ENCODE measurements around the gene FPR3.
"Not testable (repeated sequence)": the region's sequence is repeated elsewhere in the genome, so short reads cannot be mapped to it uniquely, and the experiment has no call there.

The FPR3 gene

GRCh38 chr19:51784109-51784785 is 10.7 kb upstream of the FPR3 start:
- no peak for DNase-seq (ENCODE audit: low spot score)

GRCh38 chr19:51784922-51785690 is 9.9 kb upstream of the FPR3 start:
- peak; percentile 18 for DNase-seq (ENCODE audit: low spot score)

GRCh38 chr19:51786646-51787494 is 8.1 kb upstream of the FPR3 start:
- DNase-seq (ENCODE audit: low spot score) = no peak

DNA sequence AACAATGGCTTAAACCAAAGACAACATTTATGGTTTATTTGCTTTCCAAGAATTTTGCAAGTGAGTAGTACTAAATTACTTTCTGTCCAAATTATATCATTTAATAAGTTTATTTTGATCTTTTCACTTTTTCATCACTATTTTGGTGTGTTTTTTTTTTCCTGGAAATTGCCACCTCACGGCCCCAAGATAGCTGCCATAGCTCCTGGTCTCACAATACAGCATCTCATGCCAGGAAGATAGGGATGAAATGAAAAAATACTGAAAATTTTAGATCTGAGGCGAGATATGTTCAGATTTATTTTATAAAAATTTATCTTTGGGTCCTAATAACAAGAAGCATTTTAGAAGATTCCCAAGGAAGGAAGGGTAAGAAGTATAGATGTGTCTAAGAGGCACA is 6.9 kb upstream of the FPR3 start:
- DNase-seq (ENCODE audit: low spot score) = no peak

- DNase-seq (ENCODE audit: low spot score) = no peak
These were observed 5.7 kb upstream of the FPR3 start for GRCh38 chr19:51789061-51789795.

DNA sequence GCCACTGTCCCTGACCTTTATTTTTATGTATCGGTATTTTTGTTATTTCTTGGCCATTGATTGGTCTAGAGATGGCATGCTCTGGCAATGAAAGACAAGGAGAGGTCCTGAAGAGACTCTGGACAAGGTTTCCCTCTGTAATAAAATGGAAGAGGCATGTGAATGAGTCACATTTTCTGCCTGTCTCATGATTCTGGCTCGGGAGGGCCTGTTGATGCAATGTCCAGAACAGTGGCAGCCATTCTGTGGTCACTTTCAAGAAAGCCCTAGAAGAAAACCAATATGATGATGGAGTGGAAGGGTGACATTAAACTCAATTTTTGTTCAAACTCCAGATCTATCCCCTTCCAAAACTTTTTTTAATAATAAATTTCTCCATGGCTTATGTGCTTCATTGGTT is 2.0 kb upstream of the FPR3 start:
- DNase-seq (ENCODE audit: low spot score) = no peak

DNA sequence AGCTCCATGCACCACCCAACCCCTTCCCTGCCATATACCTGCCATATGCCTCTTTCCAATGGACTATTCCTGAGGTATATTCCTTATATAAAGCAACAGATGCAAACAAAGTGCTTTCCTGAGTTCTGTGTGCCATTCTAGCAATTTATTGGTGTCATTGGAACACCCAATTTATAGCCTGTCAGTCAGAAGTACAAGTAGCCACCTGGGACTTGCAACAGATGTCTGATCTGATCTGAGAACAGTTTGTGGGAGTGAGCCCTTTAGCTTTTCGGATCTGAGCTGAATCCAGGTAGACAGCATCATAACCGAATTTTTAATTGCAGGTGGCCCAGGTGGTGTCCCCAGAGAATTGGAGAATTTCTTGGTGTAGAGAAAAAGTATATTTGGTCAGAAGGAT is 963 bp upstream of the FPR3 start:
- no peak for DNase-seq (ENCODE audit: low spot score)

- DNase-seq (ENCODE audit: low spot score) = no peak
These were observed 1.3 kb downstream of the FPR3 start for GRCh38 chr19:51796195-51796679.

DNA sequence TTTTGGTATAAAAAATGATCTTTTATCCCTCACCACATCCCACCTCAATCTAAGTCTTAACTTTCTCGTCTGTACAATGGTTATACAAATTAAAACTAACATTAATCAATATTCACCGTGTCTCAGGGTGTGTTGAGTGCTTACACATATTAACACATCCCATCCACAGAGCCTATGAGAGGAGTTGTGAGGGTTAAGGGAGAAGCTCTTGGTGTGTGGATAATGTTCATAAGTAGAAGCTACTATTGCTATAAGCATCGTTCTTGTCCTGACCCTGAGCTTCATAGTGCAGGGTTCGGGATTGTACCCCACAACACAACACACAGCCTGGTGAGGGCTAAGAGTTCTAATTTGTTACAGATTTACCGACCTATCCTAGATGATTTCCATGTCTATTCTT is 2.5 kb downstream of the FPR3 start:
- DNase-seq (ENCODE audit: low spot score) = no peak

DNA sequence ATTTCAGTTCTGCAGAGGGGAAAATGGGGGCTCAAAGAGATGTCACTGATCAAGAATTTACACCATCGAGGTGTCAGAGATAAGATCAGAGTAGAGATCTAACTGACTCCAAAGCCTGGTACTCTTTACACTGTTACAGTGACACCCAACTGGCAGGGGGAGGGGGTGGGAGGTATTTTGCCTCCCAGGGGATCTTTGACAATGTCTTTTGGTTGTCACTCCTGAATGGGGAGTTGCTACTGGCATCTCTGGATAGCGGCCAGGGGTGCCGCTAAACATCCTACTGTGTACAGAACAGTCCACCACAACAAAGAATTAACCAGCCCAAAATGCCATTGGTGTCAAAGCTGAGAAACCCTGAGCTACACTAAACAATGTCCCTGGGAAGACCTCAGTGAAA is 3.1 kb downstream of the FPR3 start:
- DNase-seq (ENCODE audit: low spot score) = no peak

- DNase-seq (ENCODE audit: low spot score) = no peak
These were observed 4.2 kb downstream of the FPR3 start for GRCh38 chr19:51799034-51799773.

- DNase-seq (ENCODE audit: low spot score) = no peak
These were observed 5.0 kb downstream of the FPR3 start for GRCh38 chr19:51799774-51800472.

DNA sequence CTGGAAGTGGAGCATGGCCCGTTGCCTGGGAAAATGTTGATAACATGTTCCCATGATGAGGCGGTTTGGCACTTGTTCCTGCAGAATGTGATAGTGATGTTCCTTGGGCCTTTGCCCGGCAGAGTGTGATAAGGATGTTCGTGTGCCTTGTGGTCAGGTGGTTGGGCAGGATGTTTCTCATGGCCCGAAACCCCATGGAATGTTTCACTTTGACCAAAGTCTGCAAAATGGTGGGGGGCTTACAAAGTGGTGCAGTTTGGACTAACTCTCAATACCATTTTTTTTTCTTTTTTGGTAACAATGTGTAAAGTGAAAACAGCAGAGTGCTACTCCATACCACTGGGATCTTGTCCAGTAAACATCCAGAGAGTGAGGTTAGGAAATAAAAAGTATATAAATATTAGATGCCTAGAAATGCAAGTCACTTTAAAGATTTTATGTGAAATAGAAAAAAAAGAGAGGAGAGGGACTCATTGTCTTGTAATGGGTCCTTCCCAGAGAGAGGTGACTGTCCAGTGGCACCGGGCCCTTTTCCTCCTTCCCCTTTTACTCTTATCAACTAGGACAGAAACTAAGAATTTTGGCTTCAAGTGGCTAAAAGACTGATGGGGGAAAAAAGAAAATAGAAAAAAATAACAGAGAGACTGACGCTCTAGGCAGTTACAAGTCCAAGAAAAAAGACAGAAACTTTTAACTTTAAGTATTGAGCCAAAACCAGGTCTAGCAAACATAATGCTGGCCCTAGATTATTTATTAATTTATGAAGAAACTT is 5.7 kb downstream of the FPR3 start:
- DNase-seq (ENCODE audit: low spot score) = no peak

DNA sequence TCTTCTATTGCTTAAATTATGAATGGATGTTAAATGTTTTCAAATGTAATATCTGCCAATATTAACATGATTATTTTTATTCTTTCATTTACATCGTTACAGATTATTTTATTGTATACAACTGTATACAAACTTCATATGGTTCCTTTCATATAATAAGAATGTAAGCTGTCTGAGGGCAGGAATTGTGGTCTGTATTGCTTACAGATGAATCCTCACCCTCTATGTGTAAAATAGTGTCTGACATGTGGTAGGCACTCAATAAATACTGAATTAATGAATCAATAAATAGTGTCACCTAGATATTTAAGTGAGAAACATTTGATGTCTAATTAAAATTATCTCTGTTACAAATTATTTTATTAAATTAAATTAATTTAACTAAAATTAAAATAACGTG is 7.8 kb downstream of the FPR3 start:
- no peak for DNase-seq (ENCODE audit: low spot score)

GRCh38 chr19:51803519-51803918 is 8.6 kb downstream of the FPR3 start:
- no peak for DNase-seq (ENCODE audit: low spot score)

DNA sequence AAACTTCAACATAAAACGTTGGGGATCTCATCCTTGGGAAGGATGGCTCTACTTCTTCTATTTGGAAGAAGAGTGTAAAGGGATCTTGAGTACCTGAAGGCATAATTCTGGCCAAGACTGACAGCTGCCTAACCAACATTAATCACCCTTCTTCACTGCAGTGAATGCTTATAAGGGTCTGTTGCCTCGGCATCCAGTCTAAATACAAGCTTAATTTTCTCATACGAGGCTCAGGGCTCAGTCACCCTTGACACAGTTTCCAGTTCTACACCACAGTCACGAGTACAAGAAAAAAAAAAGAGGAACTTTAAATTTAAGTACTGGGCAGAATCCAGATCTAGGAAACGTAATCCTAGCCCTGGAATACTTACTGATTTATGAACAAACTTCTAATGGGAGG is 9.0 kb downstream of the FPR3 start:
- no peak for DNase-seq (ENCODE audit: low spot score)

- not testable (repeated sequence) for DNase-seq (ENCODE audit: low spot score)
These were observed 9.8 kb downstream of the FPR3 start for GRCh38 chr19:51804789-51805188.

- not testable (repeated sequence) for DNase-seq (ENCODE audit: low spot score)
These were observed 10.4 kb downstream of the FPR3 start for GRCh38 chr19:51805396-51805795.

- not testable (repeated sequence) for DNase-seq (ENCODE audit: low spot score)
These were observed 11.6 kb downstream of the FPR3 start for GRCh38 chr19:51806571-51806970.

All from CD4-positive, alpha-beta T cell treated with Interleukin-15 for 4 hours (primary cell).